GM19452 (cell line): ENCODE results near the gene TTF1.

Experiments
- ATAC-seq: cut with Tn5 transposase; IDR thresholded peaks from one replicate; pipeline ENCODE4 v1.9.1; 2021; ENCODE audit not compliant: unreplicated experiment

The TTF1 gene, protein sequence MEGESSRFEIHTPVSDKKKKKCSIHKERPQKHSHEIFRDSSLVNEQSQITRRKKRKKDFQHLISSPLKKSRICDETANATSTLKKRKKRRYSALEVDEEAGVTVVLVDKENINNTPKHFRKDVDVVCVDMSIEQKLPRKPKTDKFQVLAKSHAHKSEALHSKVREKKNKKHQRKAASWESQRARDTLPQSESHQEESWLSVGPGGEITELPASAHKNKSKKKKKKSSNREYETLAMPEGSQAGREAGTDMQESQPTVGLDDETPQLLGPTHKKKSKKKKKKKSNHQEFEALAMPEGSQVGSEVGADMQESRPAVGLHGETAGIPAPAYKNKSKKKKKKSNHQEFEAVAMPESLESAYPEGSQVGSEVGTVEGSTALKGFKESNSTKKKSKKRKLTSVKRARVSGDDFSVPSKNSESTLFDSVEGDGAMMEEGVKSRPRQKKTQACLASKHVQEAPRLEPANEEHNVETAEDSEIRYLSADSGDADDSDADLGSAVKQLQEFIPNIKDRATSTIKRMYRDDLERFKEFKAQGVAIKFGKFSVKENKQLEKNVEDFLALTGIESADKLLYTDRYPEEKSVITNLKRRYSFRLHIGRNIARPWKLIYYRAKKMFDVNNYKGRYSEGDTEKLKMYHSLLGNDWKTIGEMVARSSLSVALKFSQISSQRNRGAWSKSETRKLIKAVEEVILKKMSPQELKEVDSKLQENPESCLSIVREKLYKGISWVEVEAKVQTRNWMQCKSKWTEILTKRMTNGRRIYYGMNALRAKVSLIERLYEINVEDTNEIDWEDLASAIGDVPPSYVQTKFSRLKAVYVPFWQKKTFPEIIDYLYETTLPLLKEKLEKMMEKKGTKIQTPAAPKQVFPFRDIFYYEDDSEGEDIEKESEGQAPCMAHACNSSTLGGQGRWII

GRCh38 chr9:132406554-132407122 lies at the start of gene TTF1:
Gene TTF1, minus strand, starts transcription at chr9:132406840. Its CDS starts 4,019 bp downstream, at chr9:132402821.
- peak; percentile 76 for ATAC-seq

DNA sequence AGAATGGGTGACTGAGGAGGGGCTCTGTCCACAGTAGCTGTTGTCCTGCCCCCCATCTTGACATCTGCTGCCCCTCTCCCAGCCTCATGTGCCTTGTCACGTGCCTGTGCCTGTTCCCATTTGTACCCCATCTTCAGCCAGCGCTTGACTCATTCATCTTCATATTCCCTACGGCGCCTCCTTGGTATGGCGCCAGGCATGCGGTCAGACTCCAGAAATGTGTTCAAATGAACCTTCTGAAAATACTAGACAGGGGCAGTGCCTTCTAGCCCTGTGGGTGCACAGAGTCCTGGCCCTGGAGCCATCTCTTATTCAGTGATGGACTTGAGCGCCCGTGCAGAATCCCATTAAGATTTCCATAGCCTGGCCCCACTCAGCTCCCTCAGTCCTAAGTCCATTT lies 49.6 kb upstream of the TTF1 start:
- ATAC-seq: no peak

DNA sequence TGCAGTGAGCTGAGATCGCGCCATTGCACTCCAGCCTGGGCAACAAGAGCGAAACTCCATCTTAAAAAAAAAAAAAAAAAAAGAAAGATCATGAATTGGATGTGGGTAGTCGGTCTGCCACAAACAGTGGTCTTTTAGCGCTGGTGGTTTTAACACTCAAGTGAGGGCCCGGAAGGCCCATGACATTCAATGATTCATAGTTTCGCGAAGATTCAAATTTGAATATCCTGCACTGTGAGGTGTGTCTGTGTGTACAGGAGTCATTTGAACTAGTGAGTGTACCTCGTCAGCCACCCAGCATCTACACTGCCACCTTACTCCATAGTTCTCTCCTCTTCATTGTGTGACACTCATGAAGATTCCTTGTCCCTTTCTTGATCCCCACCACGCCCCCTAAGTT lies 44.6 kb upstream of the TTF1 start:
- ATAC-seq: no peak

DNA sequence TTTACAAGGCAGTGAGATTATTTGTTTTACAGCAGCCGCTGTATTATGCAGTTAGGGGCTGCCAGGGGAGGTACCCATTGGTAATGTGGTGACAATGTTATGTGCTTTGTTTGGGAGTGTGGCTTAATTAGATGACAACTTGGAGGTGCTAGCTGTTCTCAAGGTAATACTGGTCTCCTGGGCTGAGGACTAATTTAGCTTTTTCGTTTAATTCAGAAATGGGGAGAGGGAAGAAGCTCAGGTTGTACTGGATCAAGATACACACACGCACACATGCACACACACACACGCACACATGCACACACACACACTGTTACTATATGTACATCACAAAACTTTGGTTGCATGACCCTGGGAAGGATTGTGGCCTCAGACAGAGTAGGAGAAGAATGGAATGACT lies 41.3 kb upstream of the TTF1 start:
- ATAC-seq: no peak

- ATAC-seq: no peak
These were observed 40.7 kb upstream of the TTF1 start for GRCh38 chr9:132447346-132447745.

- no peak for ATAC-seq
These were observed 40.2 kb upstream of the TTF1 start for GRCh38 chr9:132446887-132447286.

GRCh38 chr9:132443951-132444607 lies 37.4 kb upstream of the TTF1 start:
- ATAC-seq: no peak

- no peak for ATAC-seq
These were observed 34.8 kb upstream of the TTF1 start for GRCh38 chr9:132441404-132441803.

- ATAC-seq: no peak
These were observed 34.1 kb upstream of the TTF1 start for GRCh38 chr9:132440735-132441134.

DNA sequence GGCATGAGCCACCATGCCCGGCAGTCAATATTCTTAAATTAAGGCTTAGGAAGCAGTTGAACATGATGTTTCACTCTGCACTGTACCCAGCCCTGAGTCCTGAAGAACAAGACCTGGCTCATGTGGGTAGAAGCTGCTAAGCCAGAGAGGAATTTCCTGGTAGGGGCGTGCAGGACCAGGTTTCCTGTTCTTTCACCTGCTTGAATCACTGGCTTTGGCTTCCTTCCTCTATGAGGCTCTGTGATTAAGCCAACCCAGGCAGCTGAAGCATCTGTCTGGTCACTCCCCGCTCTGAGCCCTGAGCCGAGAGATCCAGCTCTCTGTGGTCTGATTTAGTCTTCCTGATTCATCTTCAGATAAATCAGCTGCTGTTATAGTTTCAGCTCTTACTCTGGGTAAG lies 32.5 kb upstream of the TTF1 start:
- no peak for ATAC-seq

- no peak for ATAC-seq
These were observed 28.2 kb upstream of the TTF1 start for GRCh38 chr9:132434881-132435280.

DNA sequence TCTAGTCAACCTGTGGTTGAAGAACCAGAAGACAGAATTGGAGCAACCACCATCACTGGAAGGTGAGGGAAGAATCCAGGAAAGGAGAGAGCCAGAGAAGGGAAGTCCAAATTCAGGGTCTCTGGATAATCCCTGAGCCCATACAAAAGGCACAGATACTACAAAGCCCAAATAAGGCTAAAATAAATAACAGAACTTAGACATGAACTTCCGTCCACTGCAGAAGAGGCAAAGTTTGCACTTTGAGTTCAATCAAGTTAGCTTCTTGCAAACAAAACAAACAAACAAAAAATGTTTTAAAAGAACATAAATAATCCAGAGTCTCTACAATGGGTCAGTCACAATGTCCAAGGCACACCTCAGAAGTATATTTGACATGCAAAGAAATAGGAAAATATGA lies 24.4 kb upstream of the TTF1 start:
- ATAC-seq: no peak

- no peak for ATAC-seq
These were observed 20.2 kb upstream of the TTF1 start for GRCh38 chr9:132426639-132427414.

- ATAC-seq: no peak
These were observed 19.0 kb upstream of the TTF1 start for GRCh38 chr9:132425675-132426062.

- ATAC-seq: no peak
These were observed 18.4 kb upstream of the TTF1 start for GRCh38 chr9:132424857-132425674.

- ATAC-seq: no peak
These were observed 16.9 kb upstream of the TTF1 start for GRCh38 chr9:132423503-132423902.

DNA sequence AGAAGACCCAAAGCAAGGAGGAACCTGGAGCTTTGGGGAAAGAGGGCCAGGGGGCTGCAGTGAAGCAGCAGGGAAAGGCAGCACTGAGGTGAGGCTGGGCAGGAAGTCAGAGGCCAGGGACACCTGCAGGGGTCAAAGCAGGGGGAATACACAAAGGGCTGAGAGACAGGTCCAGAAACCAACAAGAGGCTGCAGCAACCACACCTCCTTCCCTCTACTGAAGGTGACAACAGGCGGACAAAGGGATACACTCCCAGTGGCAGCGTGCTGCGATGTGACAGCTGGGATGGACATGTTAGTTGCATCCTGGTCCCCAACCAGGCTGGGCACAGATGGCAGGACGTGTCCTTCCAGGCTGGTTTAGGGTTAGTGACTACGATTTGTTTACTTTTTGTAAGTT lies 15.9 kb upstream of the TTF1 start:
- no peak for ATAC-seq

GRCh38 chr9:132418726-132419363 lies 12.2 kb upstream of the TTF1 start:
- no peak for ATAC-seq

DNA sequence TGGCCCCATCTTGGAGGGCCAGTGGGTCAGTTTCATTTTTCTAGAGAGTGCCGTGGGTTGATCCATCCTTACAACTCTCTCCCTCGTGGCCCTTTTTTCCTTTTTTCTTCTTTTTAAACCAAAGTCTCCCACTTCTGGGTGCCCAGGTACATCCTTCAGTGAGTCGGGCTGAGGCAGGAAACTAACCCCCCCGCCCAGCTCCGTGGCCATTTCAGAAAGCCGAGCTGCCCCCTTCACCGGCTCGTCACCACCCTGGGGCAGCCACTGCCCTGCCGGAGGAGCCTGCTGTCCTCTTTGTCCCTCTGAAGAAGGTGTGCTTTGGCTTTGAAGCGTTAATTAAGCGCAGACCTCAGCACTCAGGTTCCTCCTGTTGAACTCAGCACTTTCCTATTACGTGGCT lies 8.5 kb upstream of the TTF1 start:
- no peak for ATAC-seq
